ENCODE results near the gene LRRC4C. TPM values are rescaled to one million over a fixed set of nuclear protein-coding genes. Genes with fewer than 3 reads are reported as not detected.

The LRRC4C gene
- total RNA-seq, 2 donors from 2014 or later = 0.95 to 3.2 TPM

DNA sequence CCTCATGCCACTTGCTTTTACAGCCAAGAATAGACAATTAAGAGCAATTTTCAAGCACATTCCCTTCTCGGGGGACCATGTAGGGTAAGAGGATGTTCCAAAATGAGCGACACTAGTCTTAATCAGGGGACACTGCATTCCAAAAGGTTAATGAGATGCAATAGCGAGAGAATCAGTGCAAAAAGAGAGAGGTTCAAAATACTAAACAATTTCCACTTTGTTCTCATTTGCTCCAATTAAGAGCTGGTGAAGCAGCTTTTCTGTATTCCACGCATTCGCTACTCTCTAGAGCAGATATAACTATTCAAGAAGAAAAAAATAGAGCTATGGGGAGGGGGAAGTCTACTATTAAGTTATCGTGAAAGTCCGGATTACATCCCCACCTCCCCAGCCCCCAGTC, 811 bp downstream of the LRRC4C start:
- TF ChIP-seq, protein P1, sequence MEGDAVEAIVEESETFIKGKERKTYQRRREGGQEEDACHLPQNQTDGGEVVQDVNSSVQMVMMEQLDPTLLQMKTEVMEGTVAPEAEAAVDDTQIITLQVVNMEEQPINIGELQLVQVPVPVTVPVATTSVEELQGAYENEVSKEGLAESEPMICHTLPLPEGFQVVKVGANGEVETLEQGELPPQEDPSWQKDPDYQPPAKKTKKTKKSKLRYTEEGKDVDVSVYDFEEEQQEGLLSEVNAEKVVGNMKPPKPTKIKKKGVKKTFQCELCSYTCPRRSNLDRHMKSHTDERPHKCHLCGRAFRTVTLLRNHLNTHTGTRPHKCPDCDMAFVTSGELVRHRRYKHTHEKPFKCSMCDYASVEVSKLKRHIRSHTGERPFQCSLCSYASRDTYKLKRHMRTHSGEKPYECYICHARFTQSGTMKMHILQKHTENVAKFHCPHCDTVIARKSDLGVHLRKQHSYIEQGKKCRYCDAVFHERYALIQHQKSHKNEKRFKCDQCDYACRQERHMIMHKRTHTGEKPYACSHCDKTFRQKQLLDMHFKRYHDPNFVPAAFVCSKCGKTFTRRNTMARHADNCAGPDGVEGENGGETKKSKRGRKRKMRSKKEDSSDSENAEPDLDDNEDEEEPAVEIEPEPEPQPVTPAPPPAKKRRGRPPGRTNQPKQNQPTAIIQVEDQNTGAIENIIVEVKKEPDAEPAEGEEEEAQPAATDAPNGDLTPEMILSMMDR (IDR thresholded peaks at IDR 0.05) = no peak
- H3K4me1 ChIP-seq (ENCODE audit: control insufficient read depth in 1 of 2, low read depth in 2 of 2) = no peaks in the 10 kb centered on the region
- H3K27me3 ChIP-seq (replicated peaks; ENCODE audit: insufficient read depth) = no peaks in the 10 kb centered on the region
- no peaks in the 10 kb centered on the region for H3K36me3 ChIP-seq
- ATAC-seq (ENCODE audit: insufficient number of reproducible peaks, low FRiP score, low read depth) (no peak), DNase-seq (ENCODE audit: low spot score) (no peak)
- no peak overlapping the region for H3K4me3 ChIP-seq
- H3K9me3 ChIP-seq = no peaks in the 10 kb centered on the region
- H3K27ac ChIP-seq = no peak overlapping the region

DNA sequence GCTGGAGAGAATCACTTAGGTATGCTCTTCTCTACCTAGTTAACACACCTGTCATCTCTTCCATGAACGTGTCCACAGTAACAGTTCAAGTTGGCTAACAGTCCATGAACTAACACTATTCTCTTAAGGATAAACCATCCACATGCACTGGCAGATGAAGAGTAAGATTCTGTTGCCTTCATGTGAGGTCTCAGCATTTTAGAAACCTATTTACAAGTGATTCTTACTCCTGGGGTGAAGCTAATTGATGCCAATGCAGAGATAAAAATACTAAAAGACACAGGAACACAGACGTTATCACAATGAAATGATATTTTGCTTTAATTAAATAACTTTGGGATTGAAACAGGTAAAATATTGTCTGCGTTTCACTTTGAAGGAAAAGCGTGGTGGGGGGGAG, 1.3 kb downstream of the LRRC4C start:
- H3K27ac ChIP-seq = no peak overlapping the region
- H3K27me3 ChIP-seq (replicated peaks; ENCODE audit: insufficient read depth) = no peaks in the 10 kb centered on the region
- no peak for ATAC-seq (ENCODE audit: insufficient number of reproducible peaks, low FRiP score, low read depth)
- H3K4me1 ChIP-seq (ENCODE audit: control insufficient read depth in 1 of 2, low read depth in 2 of 2) = no peaks in the 10 kb centered on the region
- TF ChIP-seq, protein P1 (IDR thresholded peaks at IDR 0.05) = no peak
- no peaks in the 10 kb centered on the region for H3K9me3 ChIP-seq
- no peak overlapping the region for H3K4me3 ChIP-seq
- H3K36me3 ChIP-seq = no peaks in the 10 kb centered on the region
- no peak for DNase-seq (ENCODE audit: low spot score)

- no peaks in the 10 kb centered on the region for H3K9me3 ChIP-seq
- no peaks in the 10 kb centered on the region for H3K36me3 ChIP-seq
- H3K4me3 ChIP-seq = no peak overlapping the region
- DNase-seq (ENCODE audit: low spot score) (no peak), ATAC-seq (ENCODE audit: insufficient number of reproducible peaks, low FRiP score, low read depth) (no peak)
- H3K4me1 ChIP-seq (ENCODE audit: control insufficient read depth in 1 of 2, low read depth in 2 of 2) = no peaks in the 10 kb centered on the region
- H3K27me3 ChIP-seq (replicated peaks; ENCODE audit: insufficient read depth) = no peaks in the 10 kb centered on the region
- no peak overlapping the region for H3K27ac ChIP-seq
- TF ChIP-seq, protein P1 (IDR thresholded peaks at IDR 0.05) = no peak
Observed at GRCh38 chr11:41457216-41458014, 2.0 kb downstream of the LRRC4C start.

GRCh38 chr11:41456269-41456668, 3.2 kb downstream of the LRRC4C start:
- TF ChIP-seq, protein P1 (IDR thresholded peaks at IDR 0.05) = no peak
- DNase-seq (ENCODE audit: low spot score) (no peak), ATAC-seq (ENCODE audit: insufficient number of reproducible peaks, low FRiP score, low read depth) (no peak)
- Histone ChIP-seq H3K4me3 (no peak overlapping the region), H3K9me3 (no peaks in the 10 kb centered on the region), H3K27me3 (replicated peaks; ENCODE audit: insufficient read depth) (no peaks in the 10 kb centered on the region), H3K27ac (no peak overlapping the region), H3K4me1 (ENCODE audit: control insufficient read depth in 1 of 2, low read depth in 2 of 2) (no peaks in the 10 kb centered on the region), H3K36me3 (no peaks in the 10 kb centered on the region)

DNA sequence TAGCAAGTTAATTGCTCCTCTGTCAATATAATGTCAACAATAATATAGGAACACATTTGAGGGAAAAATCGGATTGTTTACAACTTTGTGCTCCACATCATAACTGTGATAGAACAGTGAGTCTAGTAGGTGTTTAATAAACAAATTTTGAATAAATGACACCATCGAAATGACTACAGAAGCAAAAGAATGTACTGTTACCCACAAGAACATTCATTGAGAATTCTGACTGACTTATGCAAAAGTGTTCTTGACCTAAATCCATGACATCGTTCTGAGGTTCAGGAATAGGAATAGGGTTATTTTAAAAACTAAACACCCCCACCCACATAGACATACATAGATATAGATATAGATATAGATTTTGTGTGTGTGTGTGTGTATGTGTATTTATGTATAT, 8.4 kb downstream of the LRRC4C start:
- DNase-seq (ENCODE audit: low spot score) (no peak), ATAC-seq (ENCODE audit: insufficient number of reproducible peaks, low FRiP score, low read depth) (no peak)
- TF ChIP-seq, protein P1 (IDR thresholded peaks at IDR 0.05) = no peak
- Histone ChIP-seq H3K36me3 (no peaks in the 10 kb centered on the region), H3K4me3 (no peak overlapping the region), H3K27me3 (replicated peaks; ENCODE audit: insufficient read depth) (no peaks in the 10 kb centered on the region), H3K27ac (no peak overlapping the region), H3K4me1 (ENCODE audit: control insufficient read depth in 1 of 2, low read depth in 2 of 2) (no peaks in the 10 kb centered on the region), H3K9me3 (no peaks in the 10 kb centered on the region)
